Measurements from ENCODE around the gene GNAO1. TPM values are rescaled to one million over a fixed set of nuclear protein-coding genes. Genes with fewer than 3 reads are reported as not detected.

GNAO1 gene
- total and polyA plus RNA-seq, 2 of the 13 experiments (the other 11 are each of a cell fraction or from before 2014, with no cell fraction given) = not detected

DNA sequence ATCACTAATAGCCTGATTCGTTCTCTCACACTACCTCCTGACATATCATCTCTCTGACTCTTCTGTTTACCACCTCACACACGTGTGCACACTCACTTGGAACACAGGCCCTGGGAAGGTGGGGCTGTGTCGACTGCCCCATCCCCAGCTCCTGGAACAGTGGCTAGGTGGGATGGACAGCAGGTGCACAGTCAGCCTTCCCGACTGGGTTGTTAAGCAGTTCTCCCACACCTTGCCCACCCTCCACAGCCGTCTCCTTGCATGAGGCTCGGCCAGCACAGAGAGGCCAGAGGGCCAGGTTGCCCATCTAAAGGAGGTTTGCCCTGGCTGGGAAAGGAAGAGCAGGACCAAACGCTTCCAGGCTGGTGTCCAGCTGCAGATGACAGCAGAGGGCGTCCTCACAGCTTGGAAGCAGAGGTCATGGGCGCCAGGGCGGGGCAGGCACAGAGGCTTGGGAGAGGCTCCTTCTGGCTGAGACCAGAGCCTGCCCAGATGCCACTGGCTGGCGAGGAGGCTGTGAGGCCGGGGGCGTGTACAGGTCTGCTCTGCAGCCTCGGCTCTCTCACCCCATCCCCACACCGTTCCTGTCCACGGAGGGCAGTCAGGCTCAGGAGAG is 141.3 kb downstream of the GNAO1 start (continued):
- TF ChIP-seq, protein P1, sequence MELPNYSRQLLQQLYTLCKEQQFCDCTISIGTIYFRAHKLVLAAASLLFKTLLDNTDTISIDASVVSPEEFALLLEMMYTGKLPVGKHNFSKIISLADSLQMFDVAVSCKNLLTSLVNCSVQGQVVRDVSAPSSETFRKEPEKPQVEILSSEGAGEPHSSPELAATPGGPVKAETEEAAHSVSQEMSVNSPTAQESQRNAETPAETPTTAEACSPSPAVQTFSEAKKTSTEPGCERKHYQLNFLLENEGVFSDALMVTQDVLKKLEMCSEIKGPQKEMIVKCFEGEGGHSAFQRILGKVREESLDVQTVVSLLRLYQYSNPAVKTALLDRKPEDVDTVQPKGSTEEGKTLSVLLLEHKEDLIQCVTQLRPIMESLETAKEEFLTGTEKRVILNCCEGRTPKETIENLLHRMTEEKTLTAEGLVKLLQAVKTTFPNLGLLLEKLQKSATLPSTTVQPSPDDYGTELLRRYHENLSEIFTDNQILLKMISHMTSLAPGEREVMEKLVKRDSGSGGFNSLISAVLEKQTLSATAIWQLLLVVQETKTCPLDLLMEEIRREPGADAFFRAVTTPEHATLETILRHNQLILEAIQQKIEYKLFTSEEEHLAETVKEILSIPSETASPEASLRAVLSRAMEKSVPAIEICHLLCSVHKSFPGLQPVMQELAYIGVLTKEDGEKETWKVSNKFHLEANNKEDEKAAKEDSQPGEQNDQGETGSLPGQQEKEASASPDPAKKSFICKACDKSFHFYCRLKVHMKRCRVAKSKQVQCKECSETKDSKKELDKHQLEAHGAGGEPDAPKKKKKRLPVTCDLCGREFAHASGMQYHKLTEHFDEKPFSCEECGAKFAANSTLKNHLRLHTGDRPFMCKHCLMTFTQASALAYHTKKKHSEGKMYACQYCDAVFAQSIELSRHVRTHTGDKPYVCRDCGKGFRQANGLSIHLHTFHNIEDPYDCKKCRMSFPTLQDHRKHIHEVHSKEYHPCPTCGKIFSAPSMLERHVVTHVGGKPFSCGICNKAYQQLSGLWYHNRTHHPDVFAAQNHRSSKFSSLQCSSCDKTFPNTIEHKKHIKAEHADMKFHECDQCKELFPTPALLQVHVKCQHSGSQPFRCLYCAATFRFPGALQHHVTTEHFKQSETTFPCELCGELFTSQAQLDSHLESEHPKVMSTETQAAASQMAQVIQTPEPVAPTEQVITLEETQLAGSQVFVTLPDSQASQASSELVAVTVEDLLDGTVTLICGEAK (IDR thresholded peaks at IDR 0.05) = no peak
- TF ChIP-seq, protein P1 (CRISPR knock-in tag; IDR thresholded peaks at IDR 0.05) = no peak
- TF ChIP-seq, protein P2, sequence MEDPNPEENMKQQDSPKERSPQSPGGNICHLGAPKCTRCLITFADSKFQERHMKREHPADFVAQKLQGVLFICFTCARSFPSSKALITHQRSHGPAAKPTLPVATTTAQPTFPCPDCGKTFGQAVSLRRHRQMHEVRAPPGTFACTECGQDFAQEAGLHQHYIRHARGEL (CRISPR knock-in tag; IDR thresholded peaks at IDR 0.05) = no peak
- TF ChIP-seq RXRB (CRISPR knock-in tag; IDR thresholded peaks at IDR 0.05; ENCODE audit: borderline replicate concordance) = peak; percentile 60; the same call in 1 of the 2 replicates
- no peak for TF ChIP-seq ZNF256 (CRISPR knock-in tag; conservative IDR thresholded peaks at IDR 0.05)
- no peak for TF ChIP-seq POGK (CRISPR knock-in tag; conservative IDR thresholded peaks at IDR 0.05)
- no peak for TF ChIP-seq ZBTB2 (CRISPR knock-in tag; IDR thresholded peaks at IDR 0.05; ENCODE audit: low read depth)
- no peak for TF ChIP-seq MTA1 (CRISPR knock-in tag; IDR thresholded peaks at IDR 0.05; ENCODE audit: borderline replicate concordance)
- TF ChIP-seq GATAD1 (CRISPR knock-in tag; IDR thresholded peaks at IDR 0.05) = peak; percentile 61
- TF ChIP-seq MAX (IDR thresholded peaks at IDR 0.05) = no peak
- no peak for TF ChIP-seq ZNF574 (CRISPR knock-in tag; IDR thresholded peaks at IDR 0.05)

Measured in HepG2 (cell line).